Ovary (tissue), 3 donors: ENCODE measurements around the gene UGT1A5.

ENCODE experiments used
- POLR2A ChIP-seq: fragments of 450-650 bp; IDR thresholded peaks from one replicate; pipeline ENCODE4 v1.6.1; 2017; ENCODE audit warnings: antibody characterized with exemption, mild to moderate bottlenecking, moderate library complexity
- TF ChIP-seq, protein P1 (sequence below), 3 donors: fragments of 450-650 bp in 2 of 3; fragments of 200-600 bp in 1 of 3; IDR thresholded peaks; one replicate each; pipeline versions ENCODE4 v1.5.1 to v1.8.0; 2016 to 2022; ENCODE audit warnings: antibody characterized with exemption in 3 of 3, mild to moderate bottlenecking in 1 of 3
- donor health status: DM: no; HTN: no; CAD: no.

DNA sequence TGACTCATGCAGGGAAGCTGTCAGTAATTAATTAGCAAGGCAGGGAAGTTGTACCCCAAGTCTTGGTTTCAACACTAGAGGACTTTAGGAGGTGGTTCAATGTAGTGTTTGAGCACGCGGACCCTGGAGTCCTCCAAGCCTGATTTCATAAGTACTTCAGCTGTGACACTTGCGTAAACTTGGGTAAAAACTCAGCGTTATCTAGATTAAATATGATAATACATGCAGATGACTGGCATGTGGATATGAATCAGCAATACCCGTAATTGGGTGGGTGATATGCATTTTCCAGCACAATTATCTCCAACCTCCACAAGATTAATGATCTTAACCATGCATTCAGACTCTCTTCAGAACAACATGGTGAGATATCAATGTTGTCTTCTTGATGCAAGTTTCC lies 25.8 kb upstream of the UGT1A5 start:
- TF ChIP-seq, protein P1, sequence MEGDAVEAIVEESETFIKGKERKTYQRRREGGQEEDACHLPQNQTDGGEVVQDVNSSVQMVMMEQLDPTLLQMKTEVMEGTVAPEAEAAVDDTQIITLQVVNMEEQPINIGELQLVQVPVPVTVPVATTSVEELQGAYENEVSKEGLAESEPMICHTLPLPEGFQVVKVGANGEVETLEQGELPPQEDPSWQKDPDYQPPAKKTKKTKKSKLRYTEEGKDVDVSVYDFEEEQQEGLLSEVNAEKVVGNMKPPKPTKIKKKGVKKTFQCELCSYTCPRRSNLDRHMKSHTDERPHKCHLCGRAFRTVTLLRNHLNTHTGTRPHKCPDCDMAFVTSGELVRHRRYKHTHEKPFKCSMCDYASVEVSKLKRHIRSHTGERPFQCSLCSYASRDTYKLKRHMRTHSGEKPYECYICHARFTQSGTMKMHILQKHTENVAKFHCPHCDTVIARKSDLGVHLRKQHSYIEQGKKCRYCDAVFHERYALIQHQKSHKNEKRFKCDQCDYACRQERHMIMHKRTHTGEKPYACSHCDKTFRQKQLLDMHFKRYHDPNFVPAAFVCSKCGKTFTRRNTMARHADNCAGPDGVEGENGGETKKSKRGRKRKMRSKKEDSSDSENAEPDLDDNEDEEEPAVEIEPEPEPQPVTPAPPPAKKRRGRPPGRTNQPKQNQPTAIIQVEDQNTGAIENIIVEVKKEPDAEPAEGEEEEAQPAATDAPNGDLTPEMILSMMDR (IDR thresholded peaks at IDR 0.05) = no peak
- TF ChIP-seq POLR2A = no peak
